Lower leg skin (tissue), 4 donors: ENCODE results near the gene OLFML3. TPM values are rescaled to one million over a fixed set of nuclear protein-coding genes. Genes with fewer than 3 reads are reported as not detected.

ENCODE experiments used
- DNase-seq, 2 donors: peaks; one replicate each; pipeline ENCODE4 v3.0.0-alpha.2; 2019; ENCODE audit warnings: low spot score in 2 of 2
- H3K4me3 ChIP-seq: fragments of 200-600 bp; sonication (generic); 2 replicates; pipeline ENCODE4 v1.5.1; 2017; ENCODE audit warnings: mild to moderate bottlenecking, low read depth; ENCODE audit not compliant: poor library complexity, severe bottlenecking
- CTCF ChIP-seq, 3 donors: fragments of 450-650 bp; IDR thresholded peaks; one replicate each; pipeline ENCODE4 v1.5.1; 2016; ENCODE audit warnings: antibody characterized with exemption in 3 of 3, mild to moderate bottlenecking in 3 of 3, moderate library complexity in 2 of 3
- POLR2A ChIP-seq, 2 donors: fragments of 450-650 bp; IDR thresholded peaks; one replicate each; pipeline ENCODE4 v1.6.1; 2016 to 2017; ENCODE audit warnings: antibody characterized with exemption in 2 of 2, mild to moderate bottlenecking in 1 of 2, moderate library complexity in 1 of 2
- WGBS, 2 donors: methylation state at CpG; one replicate each; pipeline ENCODE4 v1.1.5; 2018; 5-methylcytosine and 5-hydroxymethylcytosine counted together
- intact Hi-C: fragments of 100-400 bp; cut with DNase I; formaldehyde crosslinking; loops from one replicate; pipeline ENCODE4 v1.15.0; 2023; ENCODE audit warnings: low total_unique reads
- total RNA-seq, 4 donors: library from RNA; depleted of rRNA; stranded (reverse); fragments of >200 nt; gene quantifications; one replicate each; pipeline ENCODE4 v1.1.0, GENCODE V29; 2016

The OLFML3 gene
- total RNA-seq, 4 donors from 2014 or later = 3.7 to 57.9 (median 15.9) TPM

GRCh38 chr1:113934511-113935055 is 44.7 kb upstream of the OLFML3 start:
- TF ChIP-seq CTCF (IDR thresholded peaks at IDR 0.05) (no peak), POLR2A (IDR thresholded peaks at IDR 0.05) (no peak)
- WGBS, 2 donors = 75 to 83% methylated on average over 5 of the region's 5 CpGs

GRCh38 chr1:113935176-113935575 is 44.1 kb upstream of the OLFML3 start:
- WGBS, 2 donors = 92 to 96% methylated on average over 1 of the region's 1 CpG

More at GRCh38 chr1:113934511-113935055, 44.7 kb upstream of the OLFML3 start:
- no peak for DNase-seq
- intact Hi-C loops = no loop called here
- no peak overlapping the region for H3K4me3 ChIP-seq

GRCh38 chr1:113935970-113936369 is 43.3 kb upstream of the OLFML3 start:
- intact Hi-C loops = no loop called here
- 73 to 81% methylated on average over 1 of the region's 1 CpG for WGBS, 2 donors
- DNase-seq = no peak
- TF ChIP-seq POLR2A (IDR thresholded peaks at IDR 0.05) (no peak), CTCF (IDR thresholded peaks at IDR 0.05) (no peak)
- H3K4me3 ChIP-seq = no peak overlapping the region

More at GRCh38 chr1:113935176-113935575, 44.1 kb upstream of the OLFML3 start:
- intact Hi-C loops = no loop called here
- DNase-seq = no peak
- TF ChIP-seq CTCF (IDR thresholded peaks at IDR 0.05) = no peak
- no peak for TF ChIP-seq POLR2A (IDR thresholded peaks at IDR 0.05)
- no peak overlapping the region for H3K4me3 ChIP-seq

GRCh38 chr1:113937146-113937545 is 42.1 kb upstream of the OLFML3 start:
- no peak overlapping the region for H3K4me3 ChIP-seq
- WGBS, 2 donors = 79 to 82% methylated on average over 1 of the region's 1 CpG
- TF ChIP-seq CTCF (IDR thresholded peaks at IDR 0.05) = no peak
- no peak for TF ChIP-seq POLR2A (IDR thresholded peaks at IDR 0.05)
- DNase-seq = no peak
- intact Hi-C loops = no loop called here

GRCh38 chr1:113938192-113938591 is 41.1 kb upstream of the OLFML3 start:
- intact Hi-C loops = no loop called here
- no peak for DNase-seq
- WGBS, 2 donors = 72 to 77% methylated on average over 5 of the region's 5 CpGs

More at GRCh38 chr1:113938192-113938591, 41.1 kb upstream of the OLFML3 start:
- no peak for TF ChIP-seq CTCF (IDR thresholded peaks at IDR 0.05)
- TF ChIP-seq POLR2A (IDR thresholded peaks at IDR 0.05) = no peak
- H3K4me3 ChIP-seq = no peak overlapping the region
